Adrenal gland (tissue), 12 donors: ENCODE measurements around the gene UBAC1. TPM values are rescaled to one million over a fixed set of nuclear protein-coding genes. Genes with fewer than 3 reads are reported as not detected.

Experiments
- DNase-seq, 7 donors: peaks; one replicate each; pipeline ENCODE4 v3.0.0-alpha.2; 2019 to 2020
- H3K27ac ChIP-seq, 5 donors: fragments of 200-600 bp; sonication (generic) in 4 of 5; 1 replicate in 3 of 5; 2 replicates in 2 of 5; pipeline versions ENCODE4 v1.5.1 to v1.8.0; 2016 to 2020; ENCODE audit warnings: mild to moderate bottlenecking in 1 of 5
- H3K27me3 ChIP-seq: fragments of 200-600 bp; 2 replicates; pipeline ENCODE4 v1.8.0; 2021
- H3K36me3 ChIP-seq, 2 donors: fragments of 200-600 bp; replicated peaks in 1 of 2; 1 replicate in 1 of 2; 2 replicates in 1 of 2; pipeline versions ENCODE4 v1.5.1 to v1.8.0; 2018 to 2022
- H3K4me1 ChIP-seq, 2 donors: fragments of 200-600 bp; replicated peaks in 1 of 2; 1 replicate in 1 of 2; 2 replicates in 1 of 2; pipeline versions ENCODE4 v1.5.1 to v1.8.0; 2018 to 2021
- H3K4me3 ChIP-seq, 4 donors: fragments of 200-600 bp; sonication (generic) in 3 of 4; one replicate each; pipeline ENCODE4 v1.5.1; 2016 to 2018
- H3K9me3 ChIP-seq, 3 donors: fragments of 200-600 bp; sonication (generic) in 1 of 3; replicated peaks in 1 of 3; 1 replicate in 2 of 3; 2 replicates in 1 of 3; pipeline versions ENCODE4 v1.5.1 to v1.8.0; 2016 to 2021
- POLR2A ChIP-seq, 2 donors: fragments of 450-650 bp; IDR thresholded peaks; one replicate each; pipeline ENCODE4 v1.6.1; 2017; ENCODE audit warnings: antibody characterized with exemption in 2 of 2, mild to moderate bottlenecking in 2 of 2, moderate library complexity in 1 of 2
- WGBS, 4 donors: extraction: QIAGEN DNeasy Blood & Tissue Kit in 2 of 4; methylation state at CpG; one replicate each; pipeline versions ENCODE4 v1.1.5 to v1.1.7; 2013 to 2017; 5-methylcytosine and 5-hydroxymethylcytosine counted together
- intact Hi-C, 2 donors: fragments of 100-400 bp; cut with DNase I; formaldehyde crosslinking; loops; one replicate each; pipeline versions ENCODE4 v1.14.1 to v1.15.0; 2022 to 2023
- polyA plus RNA-seq, 3 donors: library from polyadenylated mRNA; stranded (reverse); fragments of 200-250 nt in 2 of 3; fragments of 350-450 nt in 1 of 3; fragmentation: Illumina TruSeq in 1 of 3; extraction: RNeasy Lipid Tissue Mini Kit (QIAGEN cat#74804) in 1 of 3; gene quantifications; one replicate each; pipeline ENCODE4 v1.2.3, GENCODE V29; 2013 to 2014
- total RNA-seq, 9 donors: library from RNA; depleted of rRNA in 4 of 9; stranded (reverse); fragments of >200 nt in 4 of 9; fragments of 120-200 nt in 1 of 9; fragmentation: NEBNext Ultra II Directional in 1 of 9; extraction: Animal tissue kit (Norgen Biotek cat#: 25700) in 1 of 9; gene quantifications; one replicate each; pipeline versions ENCODE4 v1.1.0 to v1.2.4, GENCODE V29; 2013 to 2023
- TF ChIP-seq, protein P1 (sequence below), 6 experiments: fragments of 450-650 bp in 4 of 6; fragments of 200-600 bp in 2 of 6; sonication (generic) in 1 of 6; IDR thresholded peaks; 1 replicate in 5 of 6; 2 replicates in 1 of 6; pipeline versions ENCODE4 v1.5.1 to v1.8.0; 2016 to 2021; ENCODE audit warnings: antibody characterized with exemption in 6 of 6, mild to moderate bottlenecking in 2 of 6, moderate library complexity in 1 of 6
- donor health status: healthy with polysubstance abuse.
- donor health status: Bipolar disorder and iron deficiency.
- donor health status: DM: yes; HTN: yes; CAD: no.
- donor health status: DM: no; HTN: no; CAD: no.
- donor health status: DM: no; HTN: no; CAD: no.
- donor health status: DM: yes; HTN: yes; CAD: no.

UBAC1 gene
- total and polyA plus RNA-seq, 12 donors = 20.2 to 63.3 (median 37.9) TPM

DNA sequence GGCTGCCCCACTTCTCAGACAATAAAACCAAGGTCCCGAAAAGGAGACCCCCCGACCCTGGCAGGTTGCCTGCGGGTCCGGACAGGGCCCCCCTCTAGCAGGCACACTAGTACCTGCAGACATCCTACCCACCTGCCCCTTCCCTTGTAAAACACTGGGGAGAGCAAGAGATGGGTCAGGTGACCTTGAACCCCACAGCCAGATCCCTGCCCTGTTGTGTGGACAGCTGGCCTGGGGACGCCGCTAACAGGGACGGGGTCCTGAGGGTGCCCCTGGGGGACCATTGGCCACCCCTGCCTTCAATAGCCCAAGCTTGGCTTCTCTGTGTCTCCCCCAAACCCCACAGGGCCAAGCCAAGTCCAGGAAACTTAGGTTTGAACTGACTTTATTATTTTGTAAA is 45.0 kb upstream of the UBAC1 start:
- H3K9me3 ChIP-seq = no peaks in the 10 kb centered on the region
- DNase-seq = no peak
- WGBS, 4 donors = 81 to 93% (median 83%) methylated on average over 4 to 7 of the region's 7 CpGs
- H3K27ac ChIP-seq = no peak overlapping the region
- no peaks in the 10 kb centered on the region for H3K27me3 ChIP-seq
- no peaks in the 10 kb centered on the region for H3K36me3 ChIP-seq
- TF ChIP-seq, protein P1, sequence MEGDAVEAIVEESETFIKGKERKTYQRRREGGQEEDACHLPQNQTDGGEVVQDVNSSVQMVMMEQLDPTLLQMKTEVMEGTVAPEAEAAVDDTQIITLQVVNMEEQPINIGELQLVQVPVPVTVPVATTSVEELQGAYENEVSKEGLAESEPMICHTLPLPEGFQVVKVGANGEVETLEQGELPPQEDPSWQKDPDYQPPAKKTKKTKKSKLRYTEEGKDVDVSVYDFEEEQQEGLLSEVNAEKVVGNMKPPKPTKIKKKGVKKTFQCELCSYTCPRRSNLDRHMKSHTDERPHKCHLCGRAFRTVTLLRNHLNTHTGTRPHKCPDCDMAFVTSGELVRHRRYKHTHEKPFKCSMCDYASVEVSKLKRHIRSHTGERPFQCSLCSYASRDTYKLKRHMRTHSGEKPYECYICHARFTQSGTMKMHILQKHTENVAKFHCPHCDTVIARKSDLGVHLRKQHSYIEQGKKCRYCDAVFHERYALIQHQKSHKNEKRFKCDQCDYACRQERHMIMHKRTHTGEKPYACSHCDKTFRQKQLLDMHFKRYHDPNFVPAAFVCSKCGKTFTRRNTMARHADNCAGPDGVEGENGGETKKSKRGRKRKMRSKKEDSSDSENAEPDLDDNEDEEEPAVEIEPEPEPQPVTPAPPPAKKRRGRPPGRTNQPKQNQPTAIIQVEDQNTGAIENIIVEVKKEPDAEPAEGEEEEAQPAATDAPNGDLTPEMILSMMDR (IDR thresholded peaks at IDR 0.05) = no peak
- TF ChIP-seq POLR2A (IDR thresholded peaks at IDR 0.05) = no peak
- H3K4me1 ChIP-seq = peaks cover 1 to 25% of the 10 kb centered on the region in 2 donors
- no peak overlapping the region for H3K4me3 ChIP-seq
- intact Hi-C loops = no loop called here

DNA sequence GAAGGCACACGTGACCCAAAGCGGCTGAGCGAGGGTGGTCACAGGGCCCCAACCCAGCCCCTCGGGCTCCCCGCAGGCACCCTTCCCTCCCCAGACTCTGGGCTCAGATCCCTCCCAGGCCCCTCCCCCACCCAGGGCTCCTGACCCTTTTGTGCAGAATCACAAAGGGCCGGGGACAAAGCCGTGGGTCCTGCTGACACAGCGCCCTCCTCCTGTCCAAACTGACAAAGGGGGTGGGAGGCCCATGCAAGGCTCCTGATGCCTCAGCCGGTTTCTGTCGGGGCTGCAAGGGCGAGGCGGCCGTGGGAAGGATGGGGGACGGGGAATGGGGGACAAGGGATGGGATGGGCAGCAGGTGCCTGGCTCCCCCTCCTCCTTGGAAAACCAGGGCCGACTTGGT is 43.5 kb upstream of the UBAC1 start:
- H3K4me1 ChIP-seq = peaks cover 0 to 24% of the 10 kb centered on the region in 2 donors
- 67 to 95% (median 87%) methylated on average over 2 to 15 of the region's 15 CpGs for WGBS, 4 donors
- no peak overlapping the region for H3K27ac ChIP-seq
- DNase-seq = no peak
- intact Hi-C loops = no loop called here
- no peaks in the 10 kb centered on the region for H3K36me3 ChIP-seq
- H3K27me3 ChIP-seq = no peaks in the 10 kb centered on the region
- TF ChIP-seq, protein P1 (IDR thresholded peaks at IDR 0.05) = no peak
- TF ChIP-seq POLR2A (IDR thresholded peaks at IDR 0.05) = no peak
- H3K4me3 ChIP-seq = no peak overlapping the region
- H3K9me3 ChIP-seq = no peaks in the 10 kb centered on the region

DNA sequence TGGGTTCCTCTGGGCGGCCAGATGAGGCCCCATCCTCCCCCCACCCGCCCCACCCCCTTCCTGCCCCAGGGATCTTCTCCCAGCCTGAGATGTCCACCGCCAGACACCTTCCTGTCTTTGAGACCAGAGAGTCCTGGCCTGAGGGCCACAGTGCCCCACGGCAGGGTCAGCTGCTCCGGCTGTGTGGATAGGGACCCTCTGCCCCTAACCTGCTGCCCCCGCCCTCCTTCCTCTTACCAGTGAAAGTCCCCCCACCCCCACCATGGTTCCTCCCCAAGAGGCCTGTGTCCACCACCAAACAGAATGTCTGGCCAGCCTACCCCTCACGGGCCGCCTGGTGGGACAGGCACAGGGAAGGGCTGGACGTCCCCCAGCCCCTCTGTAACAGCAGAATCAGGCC is 43.0 kb upstream of the UBAC1 start:
- 80 to 84% (median 81%) methylated on average over 1 to 9 of the region's 9 CpGs for WGBS, 4 donors
- no peak for DNase-seq
- intact Hi-C loops = no loop called here
- Histone ChIP-seq H3K36me3 (no peaks in the 10 kb centered on the region), H3K27me3 (no peaks in the 10 kb centered on the region), H3K27ac (no peak overlapping the region), H3K4me1 (peaks cover 0 to 24% of the 10 kb centered on the region in 2 donors), H3K9me3 (no peaks in the 10 kb centered on the region), H3K4me3 (no peak overlapping the region)
- TF ChIP-seq, protein P1 (IDR thresholded peaks at IDR 0.05) = no peak
- no peak for TF ChIP-seq POLR2A (IDR thresholded peaks at IDR 0.05)

DNA sequence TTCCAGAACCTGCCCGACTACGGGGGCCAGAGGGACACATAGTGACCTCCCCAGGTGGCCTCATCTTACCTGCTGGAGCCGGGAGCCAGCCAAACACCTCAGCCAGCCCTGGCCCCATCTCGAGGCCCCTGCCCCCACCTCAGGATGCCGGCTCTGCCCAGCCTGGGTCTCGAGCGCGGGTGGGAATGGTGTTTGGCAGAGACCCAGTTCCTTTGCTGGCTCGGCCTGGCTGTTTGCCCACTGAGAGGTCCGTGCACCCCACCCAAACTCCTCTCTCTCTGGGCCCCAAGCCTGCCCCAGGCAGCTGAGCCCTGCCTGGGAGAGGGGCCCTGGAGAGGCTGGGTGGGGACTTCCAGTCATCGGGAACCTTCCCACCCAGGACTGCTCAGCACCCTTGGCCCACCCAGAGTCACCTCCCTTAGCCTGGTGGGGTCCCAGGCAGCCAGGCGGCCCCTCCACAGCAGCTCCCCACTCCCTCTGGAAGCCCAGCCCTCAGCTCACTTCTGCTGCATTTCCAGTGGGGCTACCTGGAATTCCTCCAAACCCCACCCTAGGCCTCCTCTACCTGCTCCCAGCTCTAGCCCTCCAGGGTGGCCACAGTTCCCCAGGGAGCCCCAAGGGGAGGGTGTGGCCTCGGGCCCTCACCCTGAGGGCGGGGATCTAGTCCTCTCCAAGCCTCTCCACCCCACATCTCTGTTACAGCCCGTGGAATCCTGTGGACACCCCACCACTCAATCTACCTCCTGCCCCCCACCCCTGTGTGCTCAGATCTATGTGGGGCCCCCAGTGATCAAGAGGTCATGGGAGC is 42.4 kb upstream of the UBAC1 start:
- intact Hi-C loops = no loop called here
- 40 to 49% (median 46%) methylated on average over 4 to 15 of the region's 15 CpGs for WGBS, 4 donors
- Histone ChIP-seq H3K27ac (no peak overlapping the region), H3K4me1 (peaks cover 0 to 21% of the 10 kb centered on the region in 2 donors), H3K9me3 (no peaks in the 10 kb centered on the region), H3K27me3 (no peaks in the 10 kb centered on the region), H3K36me3 (no peaks in the 10 kb centered on the region), H3K4me3 (no peak overlapping the region)
- no peak for DNase-seq
- TF ChIP-seq, protein P1 (IDR thresholded peaks at IDR 0.05) = no peak
- no peak for TF ChIP-seq POLR2A (IDR thresholded peaks at IDR 0.05)
